K562 (cell line): Measurements from ENCODE around the gene FBXL22. TPM values are rescaled to one million over a fixed set of nuclear protein-coding genes. Genes with fewer than 3 reads are reported as not detected.

Experiments used
- ATAC-seq: fragments of 200-7000 bp; cut with Tn5 transposase; 3 replicates; pipeline ENCODE4 v1.9.1; 2020; ENCODE audit warnings: moderate library complexity
- BruUV-seq: library from RNA; stranded (reverse); fragments of 400-500 nt; replicated peaks from 2 replicates; lab custom pipeline; 2021; lab: Mats Ljungman, UMichigan
- CTCF ChIA-PET: fragments of 300-600 bp; formaldehyde crosslinking; extraction: SDS; loops from one replicate; lab custom pipeline; 2021; ENCODE audit warnings: low intra/inter-chr PET ratio; lab: Yijun Ruan, JAX
- POLR2A ChIA-PET: fragments of 300-600, 350-650 bp; sonication (Branson Sonifier 250); formaldehyde crosslinking; extraction: SDS; loops from one replicate; lab custom pipeline; 2021; ENCODE audit warnings: antibody characterized with exemption, inconsistent platforms; lab: Yijun Ruan, JAX
- DNase-seq, 4 experiments: peaks; one replicate each; pipeline versions ENCODE4 v3.0.0 to v3.0.0-alpha.2; 2011 to 2018; ENCODE audit warnings: low spot score in 3 of 4, mixed read lengths in 3 of 4; ENCODE audit errors: extremely low read depth in 1 of 4
- FAIRE-seq: peaks from 2 replicates; lab custom pipeline; 2011; peaks lifted over from hg19 to GRCh38; lab: Jason Lieb, UNC
- H2AFZ ChIP-seq: 2 replicates; pipeline ENCODE4 v1.6.0; 2011; ENCODE audit warnings: low read depth, low read length, control low read depth, inconsistent platforms
- H3K27ac ChIP-seq: fragments of 200-600 bp; 3 replicates; pipeline ENCODE4 v1.8.0; 2011; ENCODE audit warnings: low read depth, mild to moderate bottlenecking, control low read depth, inconsistent platforms, low read length, moderate library complexity, mixed read lengths; ENCODE audit errors: extremely low read depth
- H3K27me3 ChIP-seq, 2 experiments: fragments of 300-600 bp in 1 of 2; 2 replicates in 1 of 2; 3 replicates in 1 of 2; pipeline versions ENCODE4 v1.6.0 to v1.8.0; 2011; ENCODE audit warnings: inconsistent platforms in 2 of 2, low read length in 2 of 2, mild to moderate bottlenecking in 1 of 2, mixed read lengths in 1 of 2, moderate library complexity in 1 of 2; ENCODE audit not compliant: control insufficient read depth in 2 of 2, insufficient read depth in 2 of 2
- H3K36me3 ChIP-seq: fragments of 300-600 bp; 3 replicates; pipeline ENCODE4 v1.8.0; 2011; ENCODE audit warnings: mild to moderate bottlenecking, low read length, inconsistent platforms; ENCODE audit not compliant: control insufficient read depth, insufficient read depth
- H3K4me1 ChIP-seq, 2 experiments: fragments of 200-600 bp in 1 of 2; replicated peaks in 1 of 2; 2 replicates in 1 of 2; 3 replicates in 1 of 2; pipeline versions ENCODE4 v1.5.1 to v1.8.0; 2011; ENCODE audit warnings: inconsistent platforms in 2 of 2, low read length in 2 of 2, mild to moderate bottlenecking in 1 of 2, mixed read lengths in 1 of 2, moderate library complexity in 1 of 2; ENCODE audit not compliant: control insufficient read depth in 2 of 2, insufficient read depth in 2 of 2
- H3K4me2 ChIP-seq: 2 replicates; pipeline ENCODE4 v1.6.1; 2011; ENCODE audit warnings: low read length, control low read depth, inconsistent platforms, mixed read lengths; ENCODE audit not compliant: insufficient read depth
- H3K4me3 ChIP-seq: fragments of 200-600 bp; sonication (generic), shearing (Covaris generic); 2 replicates; pipeline ENCODE4 v1.5.1; 2016; ENCODE audit warnings: control low read depth, inconsistent platforms
- H3K79me2 ChIP-seq: fragments of 200-600 bp; 3 replicates; pipeline ENCODE4 v1.8.0; 2011; ENCODE audit warnings: low read length, inconsistent platforms; ENCODE audit not compliant: control insufficient read depth, insufficient read depth
- H3K9ac ChIP-seq, 2 experiments: 2 replicates each; pipeline versions ENCODE4 v1.6.0 to v1.6.1; 2011; ENCODE audit warnings: low read depth in 2 of 2, low read length in 2 of 2, control low read depth in 1 of 2, inconsistent platforms in 1 of 2, mild to moderate bottlenecking in 1 of 2, mixed read lengths in 1 of 2; ENCODE audit not compliant: insufficient read depth in 1 of 2
- H3K9me1 ChIP-seq: one replicate; pipeline ENCODE4 v1.6.0; 2011; ENCODE audit warnings: inconsistent platforms, mild to moderate bottlenecking, low read length, moderate library complexity; ENCODE audit not compliant: control insufficient read depth, insufficient read depth
- H3K9me3 ChIP-seq: replicated peaks from 2 replicates; pipeline ENCODE4 v1.5.1; 2011; ENCODE audit warnings: low read depth, low read length, inconsistent platforms; ENCODE audit not compliant: control insufficient read depth, insufficient read depth
- H4K20me1 ChIP-seq: replicated peaks from 2 replicates; pipeline ENCODE4 v1.6.1; 2011; ENCODE audit warnings: low read length, inconsistent platforms, mixed read lengths; ENCODE audit not compliant: control insufficient read depth, insufficient read depth
- ARID1B ChIP-seq: fragments of 450-650 bp; IDR thresholded peaks from 2 replicates; pipeline ENCODE4 v1.6.1; 2016; ENCODE audit warnings: antibody characterized with exemption, mild to moderate bottlenecking, inconsistent platforms
- EWSR1 ChIP-seq: fragments of 450-650 bp; IDR thresholded peaks from 2 replicates; pipeline ENCODE4 v1.6.1; 2018; ENCODE audit warnings: borderline replicate concordance, mild to moderate bottlenecking, low read depth, moderate library complexity; ENCODE audit not compliant: partially characterized antibody
- EZH2 ChIP-seq: IDR thresholded peaks from 2 replicates; pipeline ENCODE4 v1.6.1; 2012; ENCODE audit warnings: low read depth, mild to moderate bottlenecking, inconsistent platforms, low read length, borderline replicate concordance
- IFI16 ChIP-seq: fragments of 250-450 bp; sonication (Bioruptor Pico); IDR thresholded peaks from 2 replicates; pipeline ENCODE4 v2.1.2; 2022; ENCODE audit warnings: mild to moderate bottlenecking, inconsistent platforms
- JUNB ChIP-seq: fragments of 450-650 bp; formaldehyde crosslinking; conservative IDR thresholded peaks from 2 replicates; pipeline ENCODE4 v1.4.0; 2020; ENCODE audit warnings: mild to moderate bottlenecking
- MAFF ChIP-seq: IDR thresholded peaks from 2 replicates; pipeline ENCODE4 v1.6.1; 2012; ENCODE audit warnings: low read length, improper control_type of control experiment
- MAZ ChIP-seq, 2 experiments: fragments of 450-650 bp in 1 of 2; sonication (generic) in 1 of 2; formaldehyde crosslinking; IDR thresholded peaks in 1 of 2; conservative IDR thresholded peaks in 1 of 2; 2 replicates each; pipeline versions ENCODE4 v1.4.0 to v1.5.0; 2020; ENCODE audit warnings: mild to moderate bottlenecking in 1 of 2, missing genetic modification reagents in 1 of 2
- MBD2 ChIP-seq: sonication (generic); IDR thresholded peaks from 2 replicates; pipeline ENCODE4 v1.6.1; 2016; ENCODE audit warnings: low read depth, borderline replicate concordance
- NFIC ChIP-seq: fragments of 450-650 bp; IDR thresholded peaks from 2 replicates; pipeline ENCODE4 v1.6.1; 2017; ENCODE audit warnings: mild to moderate bottlenecking, inconsistent platforms
- PRMT5 ChIP-seq: sonication (generic); formaldehyde crosslinking; IDR thresholded peaks from 2 replicates; pipeline ENCODE4 v1.5.0; 2020; ENCODE audit warnings: missing genetic modification reagents
- PTBP1 ChIP-seq: fragments of 200-400 bp; formaldehyde crosslinking; IDR thresholded peaks from 2 replicates; pipeline ENCODE4 v1.6.1; 2017; ENCODE audit warnings: low read depth, low read length
- SAP30 ChIP-seq: fragments of 200-600 bp; sonication (generic); IDR thresholded peaks from 2 replicates; pipeline ENCODE4 v1.6.1; 2012; ENCODE audit warnings: borderline replicate concordance, low read depth, mild to moderate bottlenecking, moderate library complexity, low read length, control low read depth, inconsistent platforms; ENCODE audit not compliant: insufficient read depth, poor library complexity, severe bottlenecking
- SOX6 ChIP-seq: fragments of 450-650 bp; IDR thresholded peaks from 2 replicates; pipeline ENCODE4 v1.6.1; 2014; ENCODE audit warnings: mild to moderate bottlenecking
- ZC3H11A ChIP-seq: IDR thresholded peaks from 2 replicates; pipeline ENCODE4 v1.6.1; 2012; ENCODE audit warnings: low read depth, low read length, improper control_type of control experiment
- WGBS: fragments of 100-300 bp; shearing (Covaris generic); methylation state at CpG from one replicate; pipeline ENCODE4 v1.1.6; 2016; ENCODE audit warnings: low coverage, mixed read lengths; ENCODE audit not compliant: insufficient coverage; ENCODE audit errors: missing lambda C conversion rate; 5-methylcytosine and 5-hydroxymethylcytosine counted together
- in situ Hi-C: fragments of 300-500 bp; cut with MboI; formaldehyde crosslinking; loops from 4 replicates; pipeline ENCODE4 v1.15.0; 2018; ENCODE audit warnings: inconsistent platforms, mixed read lengths
- intact Hi-C: fragments of 100-400 bp; cut with micrococcal nuclease; formaldehyde crosslinking; loops from 2 replicates; pipeline ENCODE4 v1.14.2; 2022
- polyA plus RNA-seq, 8 experiments: library from polyadenylated mRNA; depleted of rRNA in 4 of 8; stranded (reverse) in 5 of 8; unstranded in 3 of 8; fragments of >200 nt; fragmentation: Nextera tagmentation in 2 of 8; fragmentation: Illumina TruSeq in 1 of 8; extraction: Ambion mirVana in 2 of 8; extraction: Trizol in 1 of 8; gene quantifications; 2 replicates each; pipeline versions ENCODE4 v1.2.1 to v1.2.3, GENCODE V29; 2011 to 2014; ENCODE audit warnings: inconsistent platforms in 1 of 8, missing spikeins in 1 of 8
- total RNA-seq, 7 experiments: library from RNA; depleted of rRNA in 6 of 7; stranded (reverse); fragments of >200 nt in 6 of 7; fragmentation: Illumina TruSeq in 2 of 7; extraction: Trizol in 2 of 7; gene quantifications; 2 replicates each; pipeline versions ENCODE4 v1.2.1 to v1.2.3, GENCODE V29; 2011 to 2021; ENCODE audit warnings: low replicate concordance in 1 of 7
- TF ChIP-seq, protein P1 (sequence below): fragments of 450-650 bp; IDR thresholded peaks from 2 replicates; pipeline ENCODE4 v1.6.1; 2016; ENCODE audit warnings: mild to moderate bottlenecking
- TF ChIP-seq, protein P2 (sequence below): sonication (generic); formaldehyde crosslinking; IDR thresholded peaks from 2 replicates; pipeline ENCODE4 v1.8.1; 2023; ENCODE audit warnings: missing genetic modification reagents, mild to moderate bottlenecking, borderline replicate concordance

Gene FBXL22
- total and polyA plus RNA-seq, 9 of the 15 experiments (the other 6 are each of a cell fraction or from before 2014, with no cell fraction given), result not detected

GRCh38 chr15:63633312-63633711, 36.1 kb downstream of the FBXL22 start (continued):
- no peak for TF ChIP-seq MAZ (CRISPR knock-in tag; conservative IDR thresholded peaks at IDR 0.05 in 1 of 2, IDR thresholded peaks at IDR 0.05 in 1 of 2)
- TF ChIP-seq ARID1B, result no peak
- TF ChIP-seq EWSR1, result no peak

GRCh38 chr15:63634154-63634553, 37.0 kb downstream of the FBXL22 start:
- intact Hi-C loops, result no loop called here
- Histone ChIP-seq H3K9me1 (no peaks in the 10 kb centered on the region), H3K4me3 (no peak overlapping the region), H3K36me3 (peaks cover 92% of the 10 kb centered on the region), H3K9ac (no peak overlapping the region), H3K27ac (no peak overlapping the region), H3K4me1 (no peaks in the 10 kb centered on the region), H3K9me3 (no peaks in the 10 kb centered on the region), H3K79me2 (no peaks in the 10 kb centered on the region), H3K4me2 (no peak overlapping the region), H4K20me1 (no peaks in the 10 kb centered on the region), H3K27me3 (no peaks in the 10 kb centered on the region), H2AFZ (no peak overlapping the region)
- no peak for DNase-seq
- CTCF ChIA-PET, result no interaction called here
- FAIRE-seq, result no peak
- in situ Hi-C loops, result no loop called here
- 73% methylated on average over 1 of the region's 1 CpG for WGBS
- POLR2A ChIA-PET, result interaction anchor here (1.1 to 1.2 kb wide), 3 partner anchors 17 to 24 kb away, joined by 3 to 4 read pairs (median 3); no protein-coding TSS in a partner anchor
- no TSS peak for BruUV-seq
- ATAC-seq, result no peak
- TF ChIP-seq SOX6, result no peak
- TF ChIP-seq MAFF, result no peak
- TF ChIP-seq, protein P1, sequence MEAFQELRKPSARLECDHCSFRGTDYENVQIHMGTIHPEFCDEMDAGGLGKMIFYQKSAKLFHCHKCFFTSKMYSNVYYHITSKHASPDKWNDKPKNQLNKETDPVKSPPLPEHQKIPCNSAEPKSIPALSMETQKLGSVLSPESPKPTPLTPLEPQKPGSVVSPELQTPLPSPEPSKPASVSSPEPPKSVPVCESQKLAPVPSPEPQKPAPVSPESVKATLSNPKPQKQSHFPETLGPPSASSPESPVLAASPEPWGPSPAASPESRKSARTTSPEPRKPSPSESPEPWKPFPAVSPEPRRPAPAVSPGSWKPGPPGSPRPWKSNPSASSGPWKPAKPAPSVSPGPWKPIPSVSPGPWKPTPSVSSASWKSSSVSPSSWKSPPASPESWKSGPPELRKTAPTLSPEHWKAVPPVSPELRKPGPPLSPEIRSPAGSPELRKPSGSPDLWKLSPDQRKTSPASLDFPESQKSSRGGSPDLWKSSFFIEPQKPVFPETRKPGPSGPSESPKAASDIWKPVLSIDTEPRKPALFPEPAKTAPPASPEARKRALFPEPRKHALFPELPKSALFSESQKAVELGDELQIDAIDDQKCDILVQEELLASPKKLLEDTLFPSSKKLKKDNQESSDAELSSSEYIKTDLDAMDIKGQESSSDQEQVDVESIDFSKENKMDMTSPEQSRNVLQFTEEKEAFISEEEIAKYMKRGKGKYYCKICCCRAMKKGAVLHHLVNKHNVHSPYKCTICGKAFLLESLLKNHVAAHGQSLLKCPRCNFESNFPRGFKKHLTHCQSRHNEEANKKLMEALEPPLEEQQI, result no peak
- TF ChIP-seq PRMT5 (CRISPR knock-in tag), result no peak
- no peak for TF ChIP-seq EZH2
- TF ChIP-seq NFIC, result no peak
- no peak for TF ChIP-seq MBD2
- TF ChIP-seq, protein P2, sequence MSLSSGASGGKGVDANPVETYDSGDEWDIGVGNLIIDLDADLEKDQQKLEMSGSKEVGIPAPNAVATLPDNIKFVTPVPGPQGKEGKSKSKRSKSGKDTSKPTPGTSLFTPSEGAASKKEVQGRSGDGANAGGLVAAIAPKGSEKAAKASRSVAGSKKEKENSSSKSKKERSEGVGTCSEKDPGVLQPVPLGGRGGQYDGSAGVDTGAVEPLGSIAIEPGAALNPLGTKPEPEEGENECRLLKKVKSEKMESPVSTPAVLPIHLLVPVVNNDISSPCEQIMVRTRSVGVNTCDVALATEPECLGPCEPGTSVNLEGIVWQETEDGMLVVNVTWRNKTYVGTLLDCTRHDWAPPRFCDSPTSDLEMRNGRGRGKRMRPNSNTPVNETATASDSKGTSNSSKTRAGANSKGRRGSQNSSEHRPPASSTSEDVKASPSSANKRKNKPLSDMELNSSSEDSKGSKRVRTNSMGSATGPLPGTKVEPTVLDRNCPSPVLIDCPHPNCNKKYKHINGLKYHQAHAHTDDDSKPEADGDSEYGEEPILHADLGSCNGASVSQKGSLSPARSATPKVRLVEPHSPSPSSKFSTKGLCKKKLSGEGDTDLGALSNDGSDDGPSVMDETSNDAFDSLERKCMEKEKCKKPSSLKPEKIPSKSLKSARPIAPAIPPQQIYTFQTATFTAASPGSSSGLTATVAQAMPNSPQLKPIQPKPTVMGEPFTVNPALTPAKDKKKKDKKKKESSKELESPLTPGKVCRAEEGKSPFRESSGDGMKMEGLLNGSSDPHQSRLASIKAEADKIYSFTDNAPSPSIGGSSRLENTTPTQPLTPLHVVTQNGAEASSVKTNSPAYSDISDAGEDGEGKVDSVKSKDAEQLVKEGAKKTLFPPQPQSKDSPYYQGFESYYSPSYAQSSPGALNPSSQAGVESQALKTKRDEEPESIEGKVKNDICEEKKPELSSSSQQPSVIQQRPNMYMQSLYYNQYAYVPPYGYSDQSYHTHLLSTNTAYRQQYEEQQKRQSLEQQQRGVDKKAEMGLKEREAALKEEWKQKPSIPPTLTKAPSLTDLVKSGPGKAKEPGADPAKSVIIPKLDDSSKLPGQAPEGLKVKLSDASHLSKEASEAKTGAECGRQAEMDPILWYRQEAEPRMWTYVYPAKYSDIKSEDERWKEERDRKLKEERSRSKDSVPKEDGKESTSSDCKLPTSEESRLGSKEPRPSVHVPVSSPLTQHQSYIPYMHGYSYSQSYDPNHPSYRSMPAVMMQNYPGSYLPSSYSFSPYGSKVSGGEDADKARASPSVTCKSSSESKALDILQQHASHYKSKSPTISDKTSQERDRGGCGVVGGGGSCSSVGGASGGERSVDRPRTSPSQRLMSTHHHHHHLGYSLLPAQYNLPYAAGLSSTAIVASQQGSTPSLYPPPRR (CRISPR knock-in tag), result no peak
- no peak for TF ChIP-seq ZC3H11A
- no peak for TF ChIP-seq PTBP1
- TF ChIP-seq SAP30, result no peak
- no peak for TF ChIP-seq JUNB (CRISPR knock-in tag)
- TF ChIP-seq IFI16 (CRISPR knock-in tag), result no peak
